ENCODE data around the gene USP1. TPM values are rescaled to one million over a fixed set of nuclear protein-coding genes. Genes with fewer than 3 reads are reported as not detected.

The USP1 gene
- total RNA-seq, 2 experiments from 2014 or later: 26.2 to 28.3 TPM

DNA sequence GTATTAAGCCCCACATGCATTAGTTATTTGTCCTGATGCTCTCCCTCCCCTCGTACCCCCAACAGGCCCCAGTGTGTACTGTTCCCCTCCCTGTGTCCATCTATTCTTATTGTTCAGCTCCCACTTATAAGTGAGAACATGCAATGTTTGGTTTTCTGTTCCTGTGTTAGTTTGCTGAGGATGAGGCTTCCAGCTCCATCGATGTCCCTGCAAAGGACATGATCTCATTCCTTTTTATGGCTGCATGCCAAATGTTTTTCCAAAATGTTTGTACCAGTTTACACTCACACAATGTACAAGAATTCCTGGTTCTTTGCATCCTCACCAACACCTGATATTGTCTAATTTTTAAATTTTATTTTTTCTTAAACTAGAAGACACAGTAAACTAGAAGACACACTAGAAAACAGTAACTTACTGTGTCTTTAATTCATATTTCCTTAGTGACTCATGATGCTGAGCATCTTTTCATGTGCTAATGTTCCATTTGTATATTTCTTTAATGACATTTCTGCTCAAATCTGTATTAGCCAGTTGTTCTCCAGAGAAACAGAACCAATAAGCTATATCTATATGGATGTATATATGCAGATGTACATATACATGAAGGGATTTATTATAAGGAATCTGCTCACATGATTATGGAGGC is 19.4 kb upstream of the USP1 start:
- no peaks in the 10 kb centered on the region for H3K36me3 Mint-ChIP-seq (ENCODE audit: low read depth)
- intact Hi-C loops (cut with DNase I, micrococcal nuclease): no loop called here

DNA sequence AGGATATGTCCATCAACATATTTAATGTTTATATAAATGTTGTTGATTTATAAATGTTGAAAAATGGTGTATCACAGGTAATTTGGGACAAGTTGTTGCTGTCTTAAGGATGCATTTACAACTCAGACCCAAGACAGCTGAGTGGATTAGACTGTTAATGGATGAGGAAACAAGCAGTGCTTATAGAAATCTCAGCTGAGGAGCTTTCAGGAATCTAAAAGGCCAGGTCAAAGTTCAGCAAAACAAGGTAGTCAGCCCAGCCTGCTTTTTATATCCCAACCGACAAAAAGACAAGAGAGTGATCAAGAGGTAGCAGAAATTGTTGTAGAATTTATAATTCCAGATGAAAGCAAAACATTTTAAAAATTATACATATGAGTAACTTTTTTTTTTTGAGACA is 16.6 kb upstream of the USP1 start:
- Mint-ChIP-seq H3K27ac (no peak overlapping the region), H3K9me3 (no peaks in the 10 kb centered on the region), H3K4me3 (no peak overlapping the region), H3K4me1 (ENCODE audit: low read depth) (no peaks in the 10 kb centered on the region), H3K27me3 (peaks cover 5% of the 10 kb centered on the region), H3K36me3 (ENCODE audit: low read depth) (no peaks in the 10 kb centered on the region)
- intact Hi-C loops (cut with DNase I, micrococcal nuclease): no loop called here
- Histone ChIP-seq H3K27me3 (ENCODE audit: control insufficient read depth in 1 of 2, insufficient read depth in 2 of 2, low read length in 2 of 2) (no peaks in the 10 kb centered on the region), H3K36me3 (ENCODE audit: insufficient read depth, low read length) (no peaks in the 10 kb centered on the region), H3K4me3 (ENCODE audit: low read length) (no peak overlapping the region), H3K4me1 (ENCODE audit: insufficient read depth, low read length) (no peaks in the 10 kb centered on the region), H3K9me3 (ENCODE audit: control insufficient read depth in 1 of 2, insufficient read depth in 1 of 2, low read length in 2 of 2) (no peaks in the 10 kb centered on the region), H3K27ac (ENCODE audit: low read depth in 1 of 2, low read length in 2 of 2) (no peak overlapping the region)
- ATAC-seq (ENCODE audit: poor library complexity): no peak
- no peak for DNase-seq
- ChIA-PET POLR2A (no interaction called here), CTCF (no interaction called here)
- TF ChIP-seq, protein P1, sequence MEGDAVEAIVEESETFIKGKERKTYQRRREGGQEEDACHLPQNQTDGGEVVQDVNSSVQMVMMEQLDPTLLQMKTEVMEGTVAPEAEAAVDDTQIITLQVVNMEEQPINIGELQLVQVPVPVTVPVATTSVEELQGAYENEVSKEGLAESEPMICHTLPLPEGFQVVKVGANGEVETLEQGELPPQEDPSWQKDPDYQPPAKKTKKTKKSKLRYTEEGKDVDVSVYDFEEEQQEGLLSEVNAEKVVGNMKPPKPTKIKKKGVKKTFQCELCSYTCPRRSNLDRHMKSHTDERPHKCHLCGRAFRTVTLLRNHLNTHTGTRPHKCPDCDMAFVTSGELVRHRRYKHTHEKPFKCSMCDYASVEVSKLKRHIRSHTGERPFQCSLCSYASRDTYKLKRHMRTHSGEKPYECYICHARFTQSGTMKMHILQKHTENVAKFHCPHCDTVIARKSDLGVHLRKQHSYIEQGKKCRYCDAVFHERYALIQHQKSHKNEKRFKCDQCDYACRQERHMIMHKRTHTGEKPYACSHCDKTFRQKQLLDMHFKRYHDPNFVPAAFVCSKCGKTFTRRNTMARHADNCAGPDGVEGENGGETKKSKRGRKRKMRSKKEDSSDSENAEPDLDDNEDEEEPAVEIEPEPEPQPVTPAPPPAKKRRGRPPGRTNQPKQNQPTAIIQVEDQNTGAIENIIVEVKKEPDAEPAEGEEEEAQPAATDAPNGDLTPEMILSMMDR (IDR thresholded peaks at IDR 0.05): no peak

More for the DNA sequence above, 19.4 kb upstream of the USP1 start:
- Mint-ChIP-seq H3K4me3 (no peak overlapping the region), H3K9me3 (no peaks in the 10 kb centered on the region), H3K27ac (no peak overlapping the region), H3K27me3 (peaks cover 5% of the 10 kb centered on the region), H3K4me1 (ENCODE audit: low read depth) (no peaks in the 10 kb centered on the region)
- CTCF ChIA-PET: no interaction called here
- POLR2A ChIA-PET: interaction anchor here (1.1 kb wide), 1 partner anchor 18 kb away, joined by 3 read pairs; no protein-coding TSS in a partner anchor
- Histone ChIP-seq H3K9me3 (ENCODE audit: control insufficient read depth in 1 of 2, insufficient read depth in 1 of 2, low read length in 2 of 2) (no peaks in the 10 kb centered on the region), H3K4me3 (ENCODE audit: low read length) (no peak overlapping the region), H3K36me3 (ENCODE audit: insufficient read depth, low read length) (no peaks in the 10 kb centered on the region), H3K4me1 (ENCODE audit: insufficient read depth, low read length) (no peaks in the 10 kb centered on the region), H3K27ac (ENCODE audit: low read depth in 1 of 2, low read length in 2 of 2) (no peak overlapping the region), H3K27me3 (ENCODE audit: control insufficient read depth in 1 of 2, insufficient read depth in 2 of 2, low read length in 2 of 2) (peaks cover 0 to 3% of the 10 kb centered on the region in 2 experiments)
- ATAC-seq (ENCODE audit: poor library complexity): no peak
- TF ChIP-seq, protein P1 (IDR thresholded peaks at IDR 0.05): no peak
- DNase-seq: no peak

DNA sequence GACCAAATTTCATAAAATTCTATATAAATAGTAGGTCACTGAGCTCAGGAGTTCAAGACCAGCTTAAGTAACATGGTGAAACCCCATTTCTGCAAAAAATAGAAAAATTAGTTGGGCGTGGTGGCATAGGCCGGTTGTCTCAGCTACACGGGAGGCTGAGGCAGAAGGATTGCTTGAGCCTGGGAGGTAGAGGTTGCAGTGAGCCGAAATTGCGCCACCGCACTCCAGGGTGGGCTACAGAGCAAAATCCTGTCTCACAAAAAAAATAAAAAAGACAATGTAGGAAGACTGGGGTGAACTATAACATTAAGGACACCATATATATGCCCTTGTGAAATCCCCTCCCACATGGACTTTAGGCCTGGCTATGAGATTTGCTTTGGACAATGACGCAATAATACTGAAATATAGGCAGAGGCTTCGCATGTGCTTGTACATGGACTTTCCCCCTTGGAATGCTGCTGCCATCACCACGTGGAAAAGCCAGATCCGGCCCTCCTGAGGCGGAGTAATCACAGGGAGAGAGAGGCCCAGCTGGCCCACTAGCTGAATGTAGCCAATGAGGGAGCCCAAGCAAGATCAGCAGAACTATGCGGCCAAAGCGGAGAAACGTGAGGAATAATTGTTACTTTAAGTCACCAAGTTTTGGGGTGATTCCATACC is 13.1 kb upstream of the USP1 start:
- no peaks in the 10 kb centered on the region for H3K27me3 ChIP-seq (ENCODE audit: control insufficient read depth in 1 of 2, insufficient read depth in 2 of 2, low read length in 2 of 2)
- H3K36me3 ChIP-seq (ENCODE audit: insufficient read depth, low read length): no peaks in the 10 kb centered on the region
- TF ChIP-seq, protein P1 (IDR thresholded peaks at IDR 0.05): no peak
- intact Hi-C loops (cut with DNase I, micrococcal nuclease): no loop called here
- ATAC-seq (ENCODE audit: poor library complexity) (no peak), DNase-seq (no peak)
- no peaks in the 10 kb centered on the region for H3K36me3 Mint-ChIP-seq (ENCODE audit: low read depth)
- no peak overlapping the region for H3K4me3 ChIP-seq (ENCODE audit: low read length)
- no peaks in the 10 kb centered on the region for H3K9me3 Mint-ChIP-seq
- H3K4me1 Mint-ChIP-seq (ENCODE audit: low read depth): no peaks in the 10 kb centered on the region
- peaks cover 5% of the 10 kb centered on the region for H3K27me3 Mint-ChIP-seq
- ChIA-PET POLR2A (interaction anchor here (1.8 kb wide), 1 partner anchor 12 kb away, joined by 5 read pairs; the partner anchor contains the start of gene USP1), CTCF (no interaction called here)
- H3K27ac ChIP-seq (ENCODE audit: low read depth in 1 of 2, low read length in 2 of 2): no peak overlapping the region
- no peaks in the 10 kb centered on the region for H3K4me1 ChIP-seq (ENCODE audit: insufficient read depth, low read length)
- H3K27ac Mint-ChIP-seq: no peak overlapping the region
- H3K4me3 Mint-ChIP-seq: no peak overlapping the region
- no peaks in the 10 kb centered on the region for H3K9me3 ChIP-seq (ENCODE audit: control insufficient read depth in 1 of 2, insufficient read depth in 1 of 2, low read length in 2 of 2)
